ENCODE data around the gene MAP1B.

GRCh38 chr5:72082048-72082447 is 25.2 kb upstream of the MAP1B start:
- TF ChIP-seq PHF21A (IDR thresholded peaks at IDR 0.05; ENCODE audit: borderline replicate concordance, low read depth) (no peak), FOS (IDR thresholded peaks at IDR 0.05; ENCODE audit: extremely low read depth, insufficient read length) (no peak), CC2D1A (IDR thresholded peaks at IDR 0.05) (no peak), CTCF (IDR thresholded peaks at IDR 0.05 in 2 of 3, conservative IDR thresholded peaks at IDR 0.05 in 1 of 3; ENCODE audit: insufficient read depth in 2 of 3, low read depth in 1 of 3, low read length in 3 of 3) (peak in 1 of 3 experiments; percentile 12; a peak in 1 of 6 replicates), ATF2 (CRISPR knock-in tag; IDR thresholded peaks at IDR 0.05) (no peak), RNF2 (IDR thresholded peaks at IDR 0.05) (no peak), RBM17 (IDR thresholded peaks at IDR 0.05; ENCODE audit: borderline replicate concordance, low read depth, low read length) (no peak)

All from K562 (cell line).